ENCODE data around the gene RANBP9. TPM values are rescaled to one million over a fixed set of nuclear protein-coding genes. Genes with fewer than 3 reads are reported as not detected.

RANBP9 gene
- total RNA-seq, 5 donors from 2014 or later (not counting 1 experiment from before 2014, with no cell fraction given) = 44.9 to 59.4 (median 46.8) TPM

- Mint-ChIP-seq H3K36me3 (peaks cover 8% of the 10 kb centered on the region), H3K27ac (peak overlapping the region; percentile 29 to 46), H3K4me1 (peaks cover 32 to 37% (median 32%) of the 10 kb centered on the region in 3 donors), H3K4me3 (no peak overlapping the region), H3K27me3 (no peaks in the 10 kb centered on the region), H3K9me3 (no peaks in the 10 kb centered on the region)
- Histone ChIP-seq H3K9me3 (no peaks in the 10 kb centered on the region), H3K27me3 (replicated peaks in 1 of 2; ENCODE audit: control insufficient read depth in 2 of 2, extremely low read depth in 1 of 2, insufficient read depth in 2 of 2, low read length in 1 of 2) (no peaks in the 10 kb centered on the region), H3K4me1 (ENCODE audit: control insufficient read depth in 1 of 2, extremely low read depth in 1 of 2, insufficient read depth in 2 of 2, low read length in 2 of 2) (peaks cover 11 to 16% of the 10 kb centered on the region in 2 experiments), H3K27ac (ENCODE audit: low read length) (no peak overlapping the region), H3K36me3 (ENCODE audit: control insufficient read depth in 2 of 2, extremely low read depth in 1 of 2, insufficient read depth in 1 of 2, low read length in 1 of 2) (peaks cover 0 to 5% of the 10 kb centered on the region in 2 donors), H3K4me3 (ENCODE audit: control insufficient read depth in 1 of 2, extremely low read depth in 1 of 2, low read length in 1 of 2) (no peak overlapping the region)
- no peak for ATAC-seq (replicated peaks in 1 of 4)
- no CpG with 5 or more reads among the region's 4 CpGs for WGBS (ENCODE audit: insufficient coverage)
- DNase-seq = no peak
- CTCF ChIA-PET = interaction anchor here in 1 of 2 donors (0.6 to 1.0 kb wide), 2 partner anchors 37 to 54 kb away, joined by 3 to 4 read pairs; partner anchors contain the start of gene SIRT5
- POLR2A ChIA-PET = no interaction called here
Measured at GRCh38 chr6:13611715-13612114, 99.9 kb downstream of the RANBP9 start.

GRCh38 chr6:13605634-13606033 lies 106.0 kb downstream of the RANBP9 start:
- Mint-ChIP-seq H3K4me1 (no peaks in the 10 kb centered on the region), H3K36me3 (peaks cover 44% of the 10 kb centered on the region), H3K27me3 (no peaks in the 10 kb centered on the region), H3K4me3 (no peak overlapping the region), H3K9me3 (no peaks in the 10 kb centered on the region), H3K27ac (no peak overlapping the region)
- POLR2A ChIA-PET = interaction anchor here in 1 of 2 donors (0.7 kb wide), 1 partner anchor 209 kb away, joined by 4 read pairs; no protein-coding TSS in a partner anchor
- CTCF ChIA-PET = interaction anchor here in 1 of 2 donors (1.3 kb wide), 1 partner anchor 31 kb away, joined by 3 read pairs; the partner anchor contains the start of gene SIRT5
- WGBS (ENCODE audit: insufficient coverage) = 100% methylated on average over 1 of the region's 4 CpGs
- H3K36me3 ChIP-seq (ENCODE audit: control insufficient read depth in 2 of 2, extremely low read depth in 1 of 2, insufficient read depth in 1 of 2, low read length in 1 of 2) = peaks cover 11 to 20% of the 10 kb centered on the region in 2 donors
- no peak overlapping the region for H3K4me3 ChIP-seq (ENCODE audit: control insufficient read depth in 1 of 2, extremely low read depth in 1 of 2, low read length in 1 of 2)
- no peak for ATAC-seq (replicated peaks in 1 of 4)
- no peak for DNase-seq
- H3K4me1 ChIP-seq (ENCODE audit: control insufficient read depth in 1 of 2, extremely low read depth in 1 of 2, insufficient read depth in 2 of 2, low read length in 2 of 2) = no peaks in the 10 kb centered on the region
- H3K9me3 ChIP-seq = no peaks in the 10 kb centered on the region
- no peaks in the 10 kb centered on the region for H3K27me3 ChIP-seq (replicated peaks in 1 of 2; ENCODE audit: control insufficient read depth in 2 of 2, extremely low read depth in 1 of 2, insufficient read depth in 2 of 2, low read length in 1 of 2)
- H3K27ac ChIP-seq (ENCODE audit: low read length) = no peak overlapping the region

- CTCF ChIA-PET = interaction anchor here in 1 of 2 donors (1.3 kb wide), 1 partner anchor 30 kb away, joined by 3 read pairs; the partner anchor contains the start of gene SIRT5
- Histone ChIP-seq H3K4me3 (ENCODE audit: control insufficient read depth in 1 of 2, extremely low read depth in 1 of 2, low read length in 1 of 2) (no peak overlapping the region), H3K4me1 (ENCODE audit: control insufficient read depth in 1 of 2, extremely low read depth in 1 of 2, insufficient read depth in 2 of 2, low read length in 2 of 2) (no peaks in the 10 kb centered on the region), H3K27ac (ENCODE audit: low read length) (no peak overlapping the region), H3K36me3 (ENCODE audit: control insufficient read depth in 2 of 2, extremely low read depth in 1 of 2, insufficient read depth in 1 of 2, low read length in 1 of 2) (peaks cover 14 to 23% of the 10 kb centered on the region in 2 donors), H3K27me3 (replicated peaks in 1 of 2; ENCODE audit: control insufficient read depth in 2 of 2, extremely low read depth in 1 of 2, insufficient read depth in 2 of 2, low read length in 1 of 2) (no peaks in the 10 kb centered on the region), H3K9me3 (no peaks in the 10 kb centered on the region)
- H3K36me3 Mint-ChIP-seq = peaks cover 51% of the 10 kb centered on the region
- H3K27ac Mint-ChIP-seq = no peak overlapping the region
- no peaks in the 10 kb centered on the region for H3K9me3 Mint-ChIP-seq
- DNase-seq (no peak), ATAC-seq (replicated peaks in 1 of 4) (no peak)
- 75% methylated on average over 1 of the region's 2 CpGs for WGBS (ENCODE audit: insufficient coverage)
- no peaks in the 10 kb centered on the region for H3K27me3 Mint-ChIP-seq
- no peaks in the 10 kb centered on the region for H3K4me1 Mint-ChIP-seq
- POLR2A ChIA-PET = interaction anchor here in 1 of 2 donors (0.7 kb wide), 1 partner anchor 210 kb away, joined by 4 read pairs; no protein-coding TSS in a partner anchor
- H3K4me3 Mint-ChIP-seq = no peak overlapping the region
Measured at GRCh38 chr6:13604546-13605416, 106.9 kb downstream of the RANBP9 start.

GRCh38 chr6:13604135-13604534 lies 107.5 kb downstream of the RANBP9 start:
- H3K36me3 Mint-ChIP-seq = peaks cover 57% of the 10 kb centered on the region
- Histone ChIP-seq H3K36me3 (ENCODE audit: control insufficient read depth in 2 of 2, extremely low read depth in 1 of 2, insufficient read depth in 1 of 2, low read length in 1 of 2) (peaks cover 14 to 23% of the 10 kb centered on the region in 2 donors), H3K27ac (ENCODE audit: low read length) (no peak overlapping the region), H3K4me1 (ENCODE audit: control insufficient read depth in 1 of 2, extremely low read depth in 1 of 2, insufficient read depth in 2 of 2, low read length in 2 of 2) (no peaks in the 10 kb centered on the region), H3K27me3 (replicated peaks in 1 of 2; ENCODE audit: control insufficient read depth in 2 of 2, extremely low read depth in 1 of 2, insufficient read depth in 2 of 2, low read length in 1 of 2) (no peaks in the 10 kb centered on the region), H3K4me3 (ENCODE audit: control insufficient read depth in 1 of 2, extremely low read depth in 1 of 2, low read length in 1 of 2) (no peak overlapping the region), H3K9me3 (no peaks in the 10 kb centered on the region)
- no peak for ATAC-seq (replicated peaks in 1 of 4)
- no peak overlapping the region for H3K4me3 Mint-ChIP-seq
- CTCF ChIA-PET = no interaction called here
- H3K9me3 Mint-ChIP-seq = no peaks in the 10 kb centered on the region
- POLR2A ChIA-PET = no interaction called here
- no peak for DNase-seq
- H3K4me1 Mint-ChIP-seq = no peaks in the 10 kb centered on the region
- no peaks in the 10 kb centered on the region for H3K27me3 Mint-ChIP-seq
- no peak overlapping the region for H3K27ac Mint-ChIP-seq
- WGBS (ENCODE audit: insufficient coverage) = 95% methylated on average over 3 of the region's 4 CpGs

GRCh38 chr6:13600036-13600435 lies 111.6 kb downstream of the RANBP9 start:
- peaks cover 63% of the 10 kb centered on the region for H3K36me3 Mint-ChIP-seq
- H3K4me3 Mint-ChIP-seq = no peak overlapping the region
- no peaks in the 10 kb centered on the region for H3K27me3 Mint-ChIP-seq
- Histone ChIP-seq H3K36me3 (ENCODE audit: control insufficient read depth in 2 of 2, extremely low read depth in 1 of 2, insufficient read depth in 1 of 2, low read length in 1 of 2) (peaks cover 22 to 41% of the 10 kb centered on the region in 2 donors), H3K9me3 (no peaks in the 10 kb centered on the region), H3K27me3 (replicated peaks in 1 of 2; ENCODE audit: control insufficient read depth in 2 of 2, extremely low read depth in 1 of 2, insufficient read depth in 2 of 2, low read length in 1 of 2) (no peaks in the 10 kb centered on the region), H3K4me3 (ENCODE audit: control insufficient read depth in 1 of 2, extremely low read depth in 1 of 2, low read length in 1 of 2) (no peak overlapping the region), H3K27ac (ENCODE audit: low read length) (no peak overlapping the region), H3K4me1 (ENCODE audit: control insufficient read depth in 1 of 2, extremely low read depth in 1 of 2, insufficient read depth in 2 of 2, low read length in 2 of 2) (no peaks in the 10 kb centered on the region)
- 100% methylated on average over 2 of the region's 6 CpGs for WGBS (ENCODE audit: insufficient coverage)
- no peaks in the 10 kb centered on the region for H3K9me3 Mint-ChIP-seq
- H3K27ac Mint-ChIP-seq = no peak overlapping the region
- ChIA-PET POLR2A (no interaction called here), CTCF (no interaction called here)
- DNase-seq (no peak), ATAC-seq (replicated peaks in 1 of 4) (no peak)
- H3K4me1 Mint-ChIP-seq = no peaks in the 10 kb centered on the region

GRCh38 chr6:13597073-13597472 lies 114.6 kb downstream of the RANBP9 start:
- peaks cover 58% of the 10 kb centered on the region for H3K36me3 Mint-ChIP-seq
- DNase-seq (no peak), ATAC-seq (replicated peaks in 1 of 4) (no peak)
- Histone ChIP-seq H3K9me3 (no peaks in the 10 kb centered on the region), H3K36me3 (ENCODE audit: control insufficient read depth in 2 of 2, extremely low read depth in 1 of 2, insufficient read depth in 1 of 2, low read length in 1 of 2) (peaks cover 24 to 50% of the 10 kb centered on the region in 2 donors), H3K4me3 (ENCODE audit: control insufficient read depth in 1 of 2, extremely low read depth in 1 of 2, low read length in 1 of 2) (no peak overlapping the region), H3K4me1 (ENCODE audit: control insufficient read depth in 1 of 2, extremely low read depth in 1 of 2, insufficient read depth in 2 of 2, low read length in 2 of 2) (no peaks in the 10 kb centered on the region), H3K27me3 (replicated peaks in 1 of 2; ENCODE audit: control insufficient read depth in 2 of 2, extremely low read depth in 1 of 2, insufficient read depth in 2 of 2, low read length in 1 of 2) (no peaks in the 10 kb centered on the region), H3K27ac (ENCODE audit: low read length) (no peak overlapping the region)
- POLR2A ChIA-PET = no interaction called here
- CTCF ChIA-PET = interaction anchor here in 1 of 2 donors (0.7 kb wide), 1 partner anchor 276 kb away, joined by 3 read pairs; no protein-coding TSS in a partner anchor
- no peaks in the 10 kb centered on the region for H3K9me3 Mint-ChIP-seq
- peaks cover 0 to 2% (median 0%) of the 10 kb centered on the region in 3 donors for H3K4me1 Mint-ChIP-seq
- WGBS (ENCODE audit: insufficient coverage) = no CpG with 5 or more reads among the region's 4 CpGs
- H3K27me3 Mint-ChIP-seq = no peaks in the 10 kb centered on the region
- no peak overlapping the region for H3K4me3 Mint-ChIP-seq
- no peak overlapping the region for H3K27ac Mint-ChIP-seq

Measured in T-cell (primary cell).